SW 1271 (cell line): Measurements from ENCODE around the gene EML5.
A peak's percentile ranks its signal among the peaks of the same experiment; 100 is the strongest.

Experiments used
- DNase-seq, 2 experiments: peaks; one replicate each; lab custom pipeline; 2025; lab: John Stamatoyannopoulos, UW

The EML5 gene

GRCh38 chr14:88562831-88563686 lies 229.7 kb downstream of the EML5 start, which contains the start of gene ZC3H14:
Gene ZC3H14, plus strand, starts transcription at chr14:88563037. Its CDS starts 97 bp downstream, at chr14:88563134.
- peak; percentile 52 to 85 for DNase-seq

DNA sequence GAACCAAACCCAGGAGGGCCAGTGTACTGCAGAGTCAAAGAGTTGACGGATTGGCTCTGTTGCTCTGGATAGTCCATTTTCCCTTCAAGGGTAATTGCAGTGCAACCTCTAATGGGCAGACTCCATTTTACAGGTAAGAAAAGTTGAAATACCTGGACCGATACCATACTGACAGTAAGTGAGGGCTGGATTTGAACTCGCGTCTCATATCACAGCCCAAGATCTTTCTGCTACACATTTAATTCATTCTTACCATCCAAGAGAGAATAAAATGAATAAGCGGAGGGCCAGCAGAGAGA lies 230.3 kb downstream of the EML5 start:
- no peak for DNase-seq
